HuH-7 (cell line): Measurements from ENCODE around the gene CD82.

Source experiments
- DNase-seq: peaks from one replicate; pipeline ENCODE4 v3.0.0; 2011; ENCODE audit warnings: low spot score

CD82 gene

GRCh38 chr11:44577231-44577830 is 11.9 kb downstream of the CD82 start:
- DNase-seq = no peak

- no peak for DNase-seq
Observed at GRCh38 chr11:44578279-44578678, 12.8 kb downstream of the CD82 start.

GRCh38 chr11:44579302-44579761 is 13.9 kb downstream of the CD82 start:
- no peak for DNase-seq

GRCh38 chr11:44580701-44581100 is 15.2 kb downstream of the CD82 start:
- DNase-seq = no peak

- DNase-seq = no peak
Observed at GRCh38 chr11:44581246-44581645, 15.8 kb downstream of the CD82 start.

- DNase-seq = no peak
Observed at GRCh38 chr11:44582641-44583352, 17.3 kb downstream of the CD82 start.

- DNase-seq = no peak
Observed at GRCh38 chr11:44583353-44583669, 17.8 kb downstream of the CD82 start.

GRCh38 chr11:44585421-44585820 is 20.0 kb downstream of the CD82 start:
- no peak for DNase-seq

- DNase-seq = no peak
Observed at GRCh38 chr11:44589301-44589700, 23.8 kb downstream of the CD82 start.

GRCh38 chr11:44590769-44591168 is 25.3 kb downstream of the CD82 start:
- no peak for DNase-seq

- DNase-seq = no peak
Observed at GRCh38 chr11:44591557-44591956, 26.1 kb downstream of the CD82 start.

- DNase-seq = no peak
Observed at GRCh38 chr11:44592125-44592940, 26.9 kb downstream of the CD82 start.

GRCh38 chr11:44593251-44593650 is 27.8 kb downstream of the CD82 start:
- DNase-seq = no peak

GRCh38 chr11:44595006-44595405 is 29.5 kb downstream of the CD82 start:
- no peak for DNase-seq

GRCh38 chr11:44595964-44596381 is 30.5 kb downstream of the CD82 start:
- no peak for DNase-seq

GRCh38 chr11:44596525-44597276 is 31.2 kb downstream of the CD82 start:
- no peak for DNase-seq

- no peak for DNase-seq
Observed at GRCh38 chr11:44597358-44598012, 32.0 kb downstream of the CD82 start.

- no peak for DNase-seq
Observed at GRCh38 chr11:44598831-44599230, 33.4 kb downstream of the CD82 start.

- DNase-seq = no peak
Observed at GRCh38 chr11:44600261-44600660, 34.8 kb downstream of the CD82 start.

- DNase-seq = no peak
Observed at GRCh38 chr11:44600839-44601383, 35.4 kb downstream of the CD82 start.
